Measurements from ENCODE around the gene TRPM2. TPM values are rescaled to one million over a fixed set of nuclear protein-coding genes. Genes with fewer than 3 reads are reported as not detected.

TRPM2 gene
- total and polyA plus RNA-seq, 2 of the 4 experiments (the other 2 are of a cell fraction) = not detected

DNA sequence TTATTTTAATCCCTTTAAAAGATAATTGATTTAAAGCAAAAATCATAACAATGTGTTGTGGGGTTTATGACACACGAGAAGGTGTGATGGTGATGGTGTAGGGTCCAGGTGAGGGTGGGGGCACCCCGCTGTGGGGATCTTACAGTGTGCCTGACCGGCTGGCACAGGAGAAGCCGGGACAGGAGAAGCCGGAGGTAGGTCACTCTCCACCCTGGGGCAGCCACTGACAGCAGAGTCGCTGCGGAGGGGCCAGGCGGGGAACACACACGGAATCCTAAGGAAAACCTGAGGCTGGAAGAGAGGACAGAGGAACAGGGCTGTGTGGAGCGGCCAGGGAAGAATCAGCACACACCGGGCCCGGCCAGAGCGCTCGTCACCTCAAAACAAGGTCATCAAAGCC is 97.6 kb downstream of the TRPM2 start:
- H3K4ac ChIP-seq (ENCODE audit: low read depth, low read length) = no peak overlapping the region
- peaks cover 20% of the 10 kb centered on the region for H3K27me3 ChIP-seq (ENCODE audit: control insufficient read depth, insufficient read depth, low read length)
- H2AFZ ChIP-seq (replicated peaks; ENCODE audit: low read length, poor library complexity) = no peak overlapping the region
- H3K56ac ChIP-seq (ENCODE audit: extremely low read depth, insufficient read depth, low read length) = no peak overlapping the region
- no peaks in the 10 kb centered on the region for H3K36me3 ChIP-seq (ENCODE audit: control insufficient read depth, insufficient read depth, low read length)
- DNase-seq (no peak), ATAC-seq (ENCODE audit: low read depth) (no peak)
- H3K79me1 ChIP-seq (ENCODE audit: low read depth in 1 of 2, low read length in 2 of 2) = no peaks in the 10 kb centered on the region
- TF ChIP-seq CEBPB (IDR thresholded peaks at IDR 0.05; ENCODE audit: low read depth, low read length) = no peak
- TF ChIP-seq MAFK (IDR thresholded peaks at IDR 0.05; ENCODE audit: low read depth, low read length) = no peak
- no peak for TF ChIP-seq SMC3 (IDR thresholded peaks at IDR 0.05; ENCODE audit: low read depth, low read length)
- no peak overlapping the region for H2AK5ac ChIP-seq (ENCODE audit: low read depth, low read length)
- intact Hi-C loops (cut with micrococcal nuclease) = no loop called here
- 76% methylated on average over 10 of the region's 14 CpGs; no CpG with 5 or more reads in 1 of the 2 experiments for WGBS, 2 experiments (ENCODE audit: extremely low coverage in 2 of 2, insufficient read length in 1 of 2)
- H4K5ac ChIP-seq (ENCODE audit: low read depth, low read length) = no peak overlapping the region
- BruUV-seq (replicated peaks) = no TSS peak
- no peak overlapping the region for H3K9ac ChIP-seq (ENCODE audit: low read depth, low read length)
- H4K20me1 ChIP-seq (ENCODE audit: insufficient read depth, low read length) = no peaks in the 10 kb centered on the region
- no peak overlapping the region for H2AK9ac ChIP-seq (replicated peaks; ENCODE audit: low read depth, low read length, poor library complexity)
- in situ Hi-C loops (cut with MboI; ENCODE audit: low sequenced_read_pairs) = no loop called here
- no peak overlapping the region for H3K18ac ChIP-seq (ENCODE audit: low read depth, low read length)
- H3K9me3 ChIP-seq (ENCODE audit: control insufficient read depth, insufficient read depth, low read length) = no peaks in the 10 kb centered on the region
- no peak overlapping the region for H3K14ac ChIP-seq (replicated peaks; ENCODE audit: low read depth, low read length)
- ChIA-PET CTCF (no interaction called here), POLR2A (ENCODE audit: unreplicated experiment) (no interaction called here)
- no peak overlapping the region for H3K27ac ChIP-seq (ENCODE audit: insufficient read depth, low read length)
- H2BK20ac ChIP-seq (ENCODE audit: low read depth, low read length) = no peak overlapping the region
- H2BK5ac ChIP-seq (ENCODE audit: low read depth, low read length, poor library complexity, severe bottlenecking) = no peak overlapping the region
- H3K4me2 ChIP-seq (ENCODE audit: low read depth, low read length) = no peak overlapping the region
- H3K4me3 ChIP-seq (ENCODE audit: insufficient read depth, low read depth, low read length) = no peak overlapping the region
- H3K9me1 ChIP-seq (ENCODE audit: insufficient read depth, low read length) = no peaks in the 10 kb centered on the region
- no peak overlapping the region for H2BK15ac ChIP-seq (ENCODE audit: low read depth, low read length)
- no peak overlapping the region for H4K91ac ChIP-seq (ENCODE audit: insufficient read depth, low read depth, low read length)
- H3K4me1 ChIP-seq (ENCODE audit: control insufficient read depth, insufficient read depth, low read length) = no peaks in the 10 kb centered on the region
- dilution Hi-C loops (cut with HindIII; ENCODE audit: low sequenced_read_pairs, unreplicated experiment) = no loop called here
- H4K8ac ChIP-seq (ENCODE audit: low read depth in 2 of 2, low read length in 2 of 2) = no peak overlapping the region
- no peak overlapping the region for H2BK120ac ChIP-seq (ENCODE audit: low read depth, low read length)
- H3K23ac ChIP-seq (ENCODE audit: low read depth, low read length) = no peak overlapping the region

Data from IMR-90 (cell line).